ENCODE results near the gene DNAJB6. TPM values are rescaled to one million over a fixed set of nuclear protein-coding genes. Genes with fewer than 3 reads are reported as not detected.

The DNAJB6 gene
- total RNA-seq, 2 donors from 2014 or later: 68.3 to 199 TPM

DNA sequence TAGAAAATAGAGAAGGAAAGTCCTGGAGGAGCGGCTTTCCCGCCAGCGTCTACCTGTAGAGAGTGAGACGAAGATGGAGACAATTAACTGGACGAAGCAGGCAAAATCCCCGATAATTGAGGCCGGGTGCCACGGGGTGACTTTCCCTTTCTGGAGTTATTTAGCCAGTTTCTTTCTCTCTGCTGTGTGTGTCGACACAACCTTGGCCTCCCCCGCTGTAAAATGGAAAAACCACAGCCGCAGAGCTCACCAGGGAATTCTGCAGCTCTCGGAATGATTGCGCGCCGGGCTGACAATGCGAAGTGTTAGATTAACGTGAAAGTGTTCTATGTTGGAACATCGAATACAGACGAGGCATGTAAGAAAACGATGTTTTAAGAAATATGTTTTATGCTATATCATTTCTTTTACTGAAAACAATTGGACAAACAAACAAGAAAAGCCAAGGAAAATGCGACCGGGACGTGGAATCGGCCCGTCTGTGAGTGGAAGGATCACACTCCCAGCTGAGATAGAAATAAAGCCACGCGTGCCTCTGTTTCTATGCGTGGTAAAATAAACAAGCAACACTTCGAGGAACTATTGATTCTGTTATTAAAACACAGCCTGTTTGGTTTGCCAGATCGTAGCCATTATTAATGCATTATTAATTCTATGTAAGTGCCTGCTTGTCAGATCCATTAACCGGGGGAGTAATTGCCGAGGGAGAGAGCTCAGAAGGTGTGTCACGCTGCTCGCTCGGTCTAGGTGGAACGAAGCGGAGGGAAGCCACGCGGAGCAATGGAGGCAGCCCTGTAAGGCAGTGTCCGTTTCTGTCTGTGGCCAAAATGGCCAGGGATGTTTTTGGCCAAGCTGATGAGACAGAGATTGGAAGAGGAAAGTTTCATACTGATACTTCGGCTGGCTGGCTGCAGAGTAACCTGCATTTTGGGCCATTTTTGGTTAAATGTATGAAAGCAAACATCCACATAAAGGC lies 129.4 kb downstream of the DNAJB6 start:
- no peak overlapping the region for H3K4me3 ChIP-seq
- no peaks in the 10 kb centered on the region for H3K4me1 ChIP-seq (replicated peaks)
- no peak overlapping the region for H3K27ac ChIP-seq
- H3K27me3 ChIP-seq (replicated peaks; ENCODE audit: insufficient read depth): peaks cover 3% of the 10 kb centered on the region
- no peak for DNase-seq (ENCODE audit: low spot score)
- intact Hi-C loops (cut with DNase I): no loop called here
- 74% methylated on average over 41 of the region's 41 CpGs for WGBS
- H3K36me3 ChIP-seq: no peaks in the 10 kb centered on the region
- TF ChIP-seq, protein P1, sequence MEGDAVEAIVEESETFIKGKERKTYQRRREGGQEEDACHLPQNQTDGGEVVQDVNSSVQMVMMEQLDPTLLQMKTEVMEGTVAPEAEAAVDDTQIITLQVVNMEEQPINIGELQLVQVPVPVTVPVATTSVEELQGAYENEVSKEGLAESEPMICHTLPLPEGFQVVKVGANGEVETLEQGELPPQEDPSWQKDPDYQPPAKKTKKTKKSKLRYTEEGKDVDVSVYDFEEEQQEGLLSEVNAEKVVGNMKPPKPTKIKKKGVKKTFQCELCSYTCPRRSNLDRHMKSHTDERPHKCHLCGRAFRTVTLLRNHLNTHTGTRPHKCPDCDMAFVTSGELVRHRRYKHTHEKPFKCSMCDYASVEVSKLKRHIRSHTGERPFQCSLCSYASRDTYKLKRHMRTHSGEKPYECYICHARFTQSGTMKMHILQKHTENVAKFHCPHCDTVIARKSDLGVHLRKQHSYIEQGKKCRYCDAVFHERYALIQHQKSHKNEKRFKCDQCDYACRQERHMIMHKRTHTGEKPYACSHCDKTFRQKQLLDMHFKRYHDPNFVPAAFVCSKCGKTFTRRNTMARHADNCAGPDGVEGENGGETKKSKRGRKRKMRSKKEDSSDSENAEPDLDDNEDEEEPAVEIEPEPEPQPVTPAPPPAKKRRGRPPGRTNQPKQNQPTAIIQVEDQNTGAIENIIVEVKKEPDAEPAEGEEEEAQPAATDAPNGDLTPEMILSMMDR (IDR thresholded peaks at IDR 0.05): no peak
- TF ChIP-seq POLR2A (IDR thresholded peaks at IDR 0.05) (no peak), POLR2AphosphoS5 (IDR thresholded peaks at IDR 0.05) (no peak)
- H3K9me3 ChIP-seq: no peaks in the 10 kb centered on the region

DNA sequence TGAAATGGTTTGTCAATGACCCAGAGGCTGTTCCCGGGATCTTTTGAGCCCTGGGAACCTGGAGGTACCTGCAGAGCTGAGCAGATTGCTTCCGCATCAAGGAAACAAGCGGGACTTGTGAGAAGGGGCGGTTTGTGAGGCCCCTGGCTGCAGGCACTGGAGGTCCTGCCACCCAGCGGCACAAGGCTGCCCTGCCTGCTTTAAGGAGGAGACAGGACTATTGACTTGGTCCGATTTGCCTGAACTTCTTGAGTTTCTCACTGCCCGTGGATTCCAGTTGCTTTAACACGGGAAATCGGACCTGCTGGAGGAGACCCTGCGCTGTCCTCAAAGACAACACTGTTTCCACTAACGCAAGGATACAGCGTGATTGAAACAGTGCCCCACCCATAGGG lies 130.1 kb downstream of the DNAJB6 start:
- no peak overlapping the region for H3K27ac ChIP-seq
- no peak for TF ChIP-seq POLR2A (IDR thresholded peaks at IDR 0.05)
- intact Hi-C loops (cut with DNase I): no loop called here
- no peaks in the 10 kb centered on the region for H3K4me1 ChIP-seq (replicated peaks)
- no peaks in the 10 kb centered on the region for H3K9me3 ChIP-seq
- H3K36me3 ChIP-seq: no peaks in the 10 kb centered on the region
- H3K4me3 ChIP-seq: no peak overlapping the region
- WGBS: 79% methylated on average over 12 of the region's 12 CpGs
- DNase-seq (ENCODE audit: low spot score): no peak
- peaks cover 3% of the 10 kb centered on the region for H3K27me3 ChIP-seq (replicated peaks; ENCODE audit: insufficient read depth)

Other genes starting within 250 kb of the DNAJB6 start
- gene UBE3C, start 198.1 kb upstream of the DNAJB6 start, total RNA-seq: 10 to 100 TPM; 49.0 to 72.0 TPM